SW 1271 (cell line): ENCODE measurements around the gene VCAN.

ENCODE experiments used
- DNase-seq, 2 experiments: peaks; one replicate each; lab custom pipeline; 2025; lab: John Stamatoyannopoulos, UW

The VCAN gene

DNA sequence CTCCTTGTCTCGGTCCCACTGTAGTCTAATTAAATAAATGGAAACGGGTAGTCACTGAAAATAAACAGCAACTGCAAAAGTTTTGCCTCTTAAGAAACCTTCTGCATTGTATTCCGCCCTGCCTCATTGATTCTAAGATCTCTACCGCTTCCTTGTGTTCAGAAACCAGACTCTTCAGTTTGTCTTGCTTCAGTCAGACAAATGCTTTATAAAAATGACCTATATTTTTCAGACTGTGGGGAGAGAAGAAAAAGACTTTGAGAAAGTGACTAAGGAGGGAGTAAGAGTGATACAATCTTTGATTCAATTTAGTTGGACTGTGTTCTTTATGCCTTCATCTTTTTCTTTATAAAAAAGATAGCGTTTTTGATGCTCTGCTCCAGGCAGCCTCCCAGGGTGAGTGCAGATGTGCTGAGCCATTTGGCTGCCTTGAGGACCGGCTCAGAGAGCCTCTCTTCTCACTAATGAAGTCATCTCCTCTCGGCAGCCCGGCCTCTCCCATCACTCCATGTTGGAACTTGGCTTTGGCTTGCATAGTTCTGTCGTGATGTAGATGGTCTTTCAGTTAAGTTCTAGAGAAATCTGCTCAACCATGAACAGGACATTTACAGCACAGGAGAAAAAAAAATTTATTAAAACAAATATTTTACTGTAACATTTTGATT, 4.0 kb upstream of the VCAN start:
- no peak for DNase-seq

DNA sequence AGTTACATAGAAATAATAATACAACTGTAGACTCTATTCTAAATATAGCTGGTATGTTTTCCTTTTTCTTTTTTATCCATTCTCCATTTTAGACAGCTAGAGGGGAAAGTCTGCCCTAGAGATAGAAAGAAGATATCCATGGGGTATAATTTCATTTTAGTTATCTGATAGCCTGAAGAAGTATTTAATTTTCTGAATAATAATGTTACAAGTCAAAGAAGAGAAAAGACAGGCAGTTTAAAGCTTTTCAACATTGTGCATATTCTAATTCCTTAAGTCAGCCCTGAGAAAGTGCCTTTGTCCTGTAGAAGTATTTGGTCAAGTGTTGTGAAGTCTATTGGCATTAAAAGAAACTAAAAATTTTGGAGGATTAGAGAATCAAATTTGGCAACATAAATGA, 2.5 kb upstream of the VCAN start:
- DNase-seq, result no peak

DNA sequence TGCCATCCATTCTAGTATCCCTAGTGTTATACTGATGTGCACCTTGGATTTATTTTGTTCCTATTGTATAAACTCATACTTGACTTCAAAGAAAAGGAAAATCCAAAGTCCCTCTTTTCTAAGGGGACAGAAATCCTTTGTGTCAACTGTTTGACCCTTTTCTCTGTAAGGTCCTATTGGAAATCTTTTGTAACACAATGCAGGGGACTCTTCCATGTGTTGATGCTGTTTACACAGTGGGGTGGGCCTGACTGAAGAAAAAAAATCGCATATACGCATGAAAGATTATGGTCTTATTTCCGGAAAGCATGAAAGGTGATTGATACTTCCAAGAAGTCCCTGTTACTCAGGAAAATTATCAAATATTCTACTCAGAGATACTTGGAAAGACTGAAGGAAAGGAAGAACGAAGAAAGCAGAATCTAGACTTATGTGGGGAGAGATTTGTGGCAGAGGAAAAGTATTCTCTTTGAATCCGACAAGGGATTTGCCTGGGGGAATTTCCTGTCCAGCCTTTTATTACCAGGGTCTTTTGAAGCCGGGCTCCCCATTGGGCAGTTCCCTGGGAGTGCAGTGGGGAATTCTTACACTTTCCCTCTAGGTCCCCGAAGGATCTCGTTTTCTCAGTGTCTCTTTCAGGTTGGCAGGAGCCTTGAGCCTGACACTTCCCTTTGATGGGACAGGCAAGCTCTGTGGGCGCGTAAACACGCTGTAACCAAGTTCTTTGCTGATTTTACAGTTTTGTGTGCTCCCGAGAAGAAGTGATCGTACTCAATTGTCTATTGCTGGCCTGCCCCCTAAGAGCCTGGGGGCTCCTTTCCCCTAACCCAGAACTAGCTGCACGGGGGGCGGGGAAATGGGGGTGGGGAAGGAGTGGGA, 779 bp upstream of the VCAN start:
- no peak for DNase-seq

DNA sequence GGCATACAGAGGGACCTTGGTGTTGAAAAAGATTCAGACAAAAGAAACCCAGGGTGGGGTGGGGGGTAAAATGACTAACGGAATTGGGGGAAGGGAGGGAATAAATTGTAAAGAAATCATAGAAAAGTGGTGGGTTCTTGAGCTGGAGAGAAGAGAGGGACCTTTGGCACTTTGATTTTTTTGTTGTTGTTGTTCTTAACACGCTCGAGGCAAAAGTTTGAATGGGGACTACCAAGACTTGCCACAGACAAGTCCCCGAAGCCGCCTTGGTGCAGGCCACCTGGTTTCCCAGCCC, 616 bp downstream of the VCAN start:
- no peak for DNase-seq

DNA sequence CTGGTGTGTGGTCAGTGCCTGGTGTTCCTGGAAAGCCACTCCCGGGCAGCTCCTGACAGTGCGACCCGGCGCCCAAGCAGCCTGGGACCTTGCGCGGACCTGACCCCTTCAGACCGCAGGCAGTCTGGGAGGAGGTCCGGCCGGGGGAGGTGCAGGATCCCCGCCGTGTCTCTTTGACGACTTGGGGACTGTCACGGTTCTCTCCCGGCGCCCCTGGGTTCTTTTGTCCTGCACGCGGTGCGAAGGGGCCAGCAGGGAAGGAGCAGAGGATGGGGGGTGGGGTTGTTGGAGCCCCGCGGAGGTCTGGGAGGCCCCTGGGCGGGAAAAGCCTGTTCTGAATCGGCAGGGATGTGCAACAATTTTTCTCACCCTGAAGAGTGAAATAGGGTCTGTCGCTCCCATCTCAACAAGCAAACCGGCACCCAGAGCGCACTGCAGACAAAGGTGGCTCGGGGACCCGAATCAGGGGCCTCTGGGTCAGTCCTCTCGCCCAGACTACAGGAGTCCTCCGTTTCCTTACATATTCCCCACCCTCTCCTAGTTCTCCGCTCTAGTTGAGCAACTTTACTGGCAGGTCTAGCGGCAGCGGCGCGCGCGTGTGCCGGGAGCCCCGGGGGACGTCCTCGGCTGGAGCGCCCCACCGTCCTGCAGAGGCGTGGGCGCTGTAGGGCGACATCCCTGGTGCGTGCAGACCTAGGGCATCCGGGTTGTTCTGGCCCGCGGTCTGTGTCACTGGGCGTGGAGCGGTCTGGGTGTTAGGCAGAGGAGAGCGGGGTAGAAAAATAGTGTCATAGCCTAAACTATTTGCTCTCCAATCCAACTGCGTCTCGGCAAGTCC, 1.2 kb downstream of the VCAN start:
- DNase-seq, result peak; percentile 33 to 46

DNA sequence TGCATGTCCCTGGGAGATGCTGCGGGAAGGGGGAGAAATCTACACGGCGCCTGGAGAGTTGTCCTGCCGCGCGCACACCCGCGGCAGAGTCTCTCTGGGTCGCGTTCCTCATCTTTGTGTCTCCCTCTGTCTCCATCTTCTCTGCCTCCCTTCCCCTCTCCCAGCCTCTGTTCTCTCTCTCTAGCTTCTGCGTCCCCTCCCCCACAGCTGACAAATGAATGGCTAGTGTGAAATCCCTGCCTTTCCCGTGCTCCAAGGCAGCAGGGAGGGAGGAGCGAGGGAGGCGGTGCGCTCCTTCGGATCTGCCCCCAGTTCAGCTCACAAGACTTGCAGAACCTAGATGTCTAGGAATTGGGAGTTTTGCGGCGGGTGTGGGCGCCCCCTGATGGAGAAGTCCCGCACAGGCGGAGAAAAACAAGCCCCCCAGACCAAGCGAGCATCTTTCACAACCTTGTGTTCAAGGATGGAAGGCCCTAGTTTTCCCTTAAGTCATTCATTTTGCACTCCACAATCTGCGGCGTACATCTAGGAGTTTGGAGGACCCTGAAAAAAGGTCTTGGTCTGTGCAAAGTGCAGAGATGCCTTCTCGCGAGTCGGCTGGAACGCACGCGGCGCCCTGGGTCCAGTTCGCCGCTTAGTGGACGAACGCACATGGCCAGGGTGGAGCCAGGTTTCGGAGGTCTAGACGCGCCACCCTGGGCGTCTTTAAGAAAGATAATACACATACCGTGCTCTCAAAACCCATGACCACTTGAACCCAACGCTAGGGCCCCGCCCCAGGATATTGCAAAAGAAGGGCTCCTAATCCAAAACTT, 2.0 kb downstream of the VCAN start:
- peak; percentile 92 to 96 for DNase-seq

DNA sequence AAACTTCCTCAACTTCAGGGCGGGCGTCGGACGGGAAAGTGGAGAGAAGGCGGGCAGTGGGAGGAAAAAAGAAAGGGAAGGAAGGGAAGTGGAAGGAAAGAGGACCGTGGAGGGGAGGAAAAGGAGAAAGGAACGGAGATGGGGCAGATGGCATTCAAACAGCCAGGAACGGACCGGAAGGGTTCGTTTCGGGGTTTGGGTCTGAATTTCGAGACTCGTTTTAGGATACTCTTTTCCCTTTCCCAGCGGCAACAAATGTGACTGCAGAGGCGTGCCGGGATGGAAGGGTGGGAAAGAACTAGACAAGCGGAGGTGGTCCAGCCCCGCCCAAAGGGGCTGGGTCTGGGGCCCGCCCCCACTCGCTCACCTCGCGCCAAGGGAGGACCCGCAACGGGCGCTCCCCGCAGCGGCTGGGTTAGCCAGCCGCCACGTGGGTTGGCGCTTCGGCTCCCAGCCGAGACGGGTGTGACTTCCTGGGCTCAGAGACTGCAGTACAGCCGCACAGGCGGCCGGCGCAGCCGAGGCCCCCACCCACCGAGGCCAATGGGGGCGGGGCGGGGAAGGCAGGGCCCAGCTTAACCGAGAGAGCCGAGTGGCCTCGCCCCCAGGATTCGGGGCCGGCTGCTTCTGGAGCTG, 2.7 kb downstream of the VCAN start:
- peak; percentile 76 to 86 for DNase-seq

DNA sequence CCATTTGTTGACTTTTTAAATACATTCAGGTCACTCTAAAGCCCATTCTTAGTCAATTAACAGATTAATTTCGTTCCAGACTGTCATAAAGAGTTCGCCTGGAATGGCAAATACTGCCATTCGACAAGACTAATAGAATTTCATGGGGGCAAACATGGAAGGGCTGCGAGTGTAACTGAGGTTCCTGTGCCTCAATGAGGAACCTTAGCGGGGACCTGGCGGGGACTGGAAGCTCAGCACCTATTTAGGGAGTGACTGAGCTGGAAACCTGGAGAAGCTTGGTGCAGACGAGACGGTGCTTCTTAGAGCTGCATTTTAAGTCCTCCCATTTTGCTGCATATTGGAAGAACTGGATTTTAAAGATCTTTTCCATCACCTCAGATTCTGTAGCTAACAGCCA, 3.4 kb downstream of the VCAN start:
- DNase-seq, result no peak

DNA sequence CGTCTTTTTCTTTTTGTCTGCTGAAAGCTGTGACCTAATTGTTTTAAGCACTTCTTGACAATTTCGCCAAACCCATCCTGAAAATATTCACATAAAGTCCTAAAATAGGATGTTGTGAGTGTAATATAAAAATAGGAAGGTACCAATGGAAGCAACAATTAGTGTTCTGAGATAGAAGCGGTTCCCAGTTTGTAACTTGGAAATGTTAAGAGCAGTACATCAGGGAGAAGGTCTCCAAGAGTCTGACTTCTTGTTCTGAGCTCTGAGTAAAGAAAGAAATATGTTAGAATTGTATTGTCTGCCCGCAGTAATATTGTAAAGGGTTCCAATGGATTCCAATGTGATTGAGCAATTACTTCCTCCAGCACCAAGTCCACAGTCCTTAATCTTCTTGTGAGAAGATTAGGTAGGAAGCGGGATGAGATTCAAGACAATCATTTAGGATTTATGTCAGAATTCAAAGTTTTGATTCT, 3.9 kb downstream of the VCAN start:
- DNase-seq, result peak in 1 of 2 experiments; percentile 29

DNA sequence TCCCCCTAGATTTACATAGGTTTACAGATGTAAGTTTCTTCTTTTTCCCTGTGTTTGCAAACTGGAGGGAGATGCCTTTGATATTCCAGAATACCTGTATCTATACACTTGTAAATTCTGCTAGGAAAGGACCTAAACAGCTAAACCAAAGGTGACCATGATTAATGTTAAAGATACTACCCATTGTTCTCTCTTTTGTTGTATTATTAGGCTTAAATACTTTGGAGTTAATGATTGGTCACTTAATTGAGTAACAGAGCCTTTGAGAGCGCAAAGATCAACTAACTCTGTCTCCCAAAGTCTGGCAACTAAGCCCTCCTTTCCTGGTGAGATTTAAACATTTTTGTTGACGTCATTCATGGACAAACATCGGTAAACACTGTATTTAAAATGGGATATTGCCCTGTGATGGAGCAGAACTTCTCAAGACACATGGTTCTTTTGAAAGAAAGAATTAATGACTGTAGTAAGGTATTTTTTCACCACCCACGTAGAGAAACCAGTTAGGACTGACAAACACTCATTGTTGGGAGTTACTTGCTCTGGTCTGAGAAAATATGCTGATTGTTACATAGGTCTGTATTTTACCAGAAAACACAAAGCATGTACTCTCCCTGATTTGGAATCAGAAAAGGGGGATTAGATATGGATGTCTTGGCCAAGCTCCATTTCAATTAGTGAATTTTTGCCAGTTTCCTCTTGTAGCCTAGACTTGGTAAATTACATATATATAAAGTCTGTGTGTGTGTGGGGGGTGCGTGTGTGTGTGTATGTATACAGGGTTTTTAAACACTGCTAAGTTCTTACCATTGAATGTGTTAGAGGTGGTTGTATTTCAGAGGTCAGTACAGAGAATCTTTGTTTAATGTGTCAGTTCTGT, 4.6 kb downstream of the VCAN start:
- no peak for DNase-seq

DNA sequence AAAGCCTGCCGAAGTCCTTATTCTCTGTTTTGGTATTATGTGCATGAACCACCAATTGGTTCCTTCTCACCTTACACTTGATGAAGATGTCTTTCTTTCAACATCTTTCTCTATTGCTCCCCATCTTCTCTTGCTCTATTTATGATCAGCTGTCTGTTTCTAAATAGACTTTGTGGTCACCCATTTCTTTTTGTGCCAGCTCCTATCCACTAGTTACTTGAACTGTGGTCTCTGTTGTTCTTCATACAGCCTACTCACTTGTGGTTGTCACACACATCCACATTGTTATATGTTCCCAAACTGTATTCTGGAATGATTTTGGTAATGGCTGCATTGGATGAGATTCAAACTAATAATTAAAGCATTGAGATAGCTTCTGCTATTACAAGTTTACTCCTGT, 11.4 kb downstream of the VCAN start:
- no peak for DNase-seq

DNA sequence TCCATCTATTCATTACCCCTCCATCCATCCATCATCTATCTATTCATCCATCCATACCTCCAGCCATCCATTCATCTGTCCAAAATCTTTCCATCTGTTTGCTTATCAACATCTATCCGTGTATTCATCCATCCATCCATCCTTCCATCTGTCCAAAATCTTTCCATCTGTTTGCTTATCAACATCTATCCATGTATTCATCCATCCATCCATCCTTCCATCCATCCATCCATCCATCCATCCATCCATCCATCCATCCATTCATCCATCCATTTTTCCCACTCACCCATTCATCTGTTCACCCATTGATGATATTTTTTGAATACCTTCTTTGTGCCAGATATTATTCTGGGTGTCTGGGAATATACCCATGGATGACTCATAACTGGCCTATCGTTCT, 12.8 kb downstream of the VCAN start:
- no peak for DNase-seq

DNA sequence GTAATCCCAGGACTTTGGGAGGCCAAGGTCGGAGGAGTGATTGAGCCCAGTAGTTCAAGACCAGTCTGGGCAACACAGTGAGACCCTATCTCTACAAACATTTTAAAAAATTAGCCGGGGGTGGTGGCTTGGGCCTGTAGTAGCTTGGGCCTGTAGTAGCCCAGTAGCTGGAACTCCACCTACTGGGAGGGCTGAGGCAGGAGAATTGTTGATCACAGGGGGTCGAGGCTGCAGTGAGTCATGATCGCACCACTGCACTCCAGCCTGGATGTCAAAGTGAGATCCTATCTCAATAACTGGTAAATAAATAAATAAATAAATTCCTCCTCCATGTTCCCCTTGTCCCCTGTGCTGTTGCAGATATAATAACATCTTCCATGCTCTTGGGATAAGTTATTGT, 14.3 kb downstream of the VCAN start:
- no peak for DNase-seq

DNA sequence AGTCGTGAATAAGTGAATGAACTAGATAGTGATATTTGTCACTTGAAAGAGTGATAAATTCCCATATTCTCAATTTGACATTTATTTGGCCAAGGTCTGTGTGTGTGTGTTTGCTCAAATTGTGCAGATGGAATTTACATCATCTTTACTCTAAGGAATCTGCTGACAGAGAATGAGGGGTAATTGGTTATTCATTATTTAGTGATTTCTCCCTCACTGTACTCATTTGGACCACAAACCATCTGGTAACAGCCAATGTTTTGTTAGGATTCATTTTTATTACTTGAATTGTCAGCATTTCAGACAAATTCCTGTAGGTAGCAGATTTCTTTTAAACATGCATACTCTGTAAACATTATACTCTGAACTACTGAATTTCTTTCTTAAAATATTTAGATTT, 15.6 kb downstream of the VCAN start:
- DNase-seq, result no peak

DNA sequence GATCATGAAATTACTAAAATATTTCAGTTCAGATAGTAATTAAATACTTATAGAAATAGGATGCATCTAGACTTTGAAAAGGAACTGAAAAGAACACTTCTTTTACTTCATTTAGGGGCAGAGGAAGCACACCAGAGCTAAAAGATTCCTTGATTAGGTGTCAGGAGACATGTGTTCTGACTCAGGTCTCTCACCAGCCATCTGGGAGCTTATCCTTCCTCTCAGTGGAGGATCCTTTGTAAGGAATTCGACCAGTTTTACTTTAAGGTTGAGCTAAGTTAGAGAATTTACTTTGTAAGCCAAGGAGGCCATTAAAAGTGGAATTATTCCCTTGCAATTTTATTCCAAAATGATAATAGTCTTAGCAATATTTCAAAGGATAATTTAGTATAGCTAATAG, 16.7 kb downstream of the VCAN start:
- no peak for DNase-seq

DNA sequence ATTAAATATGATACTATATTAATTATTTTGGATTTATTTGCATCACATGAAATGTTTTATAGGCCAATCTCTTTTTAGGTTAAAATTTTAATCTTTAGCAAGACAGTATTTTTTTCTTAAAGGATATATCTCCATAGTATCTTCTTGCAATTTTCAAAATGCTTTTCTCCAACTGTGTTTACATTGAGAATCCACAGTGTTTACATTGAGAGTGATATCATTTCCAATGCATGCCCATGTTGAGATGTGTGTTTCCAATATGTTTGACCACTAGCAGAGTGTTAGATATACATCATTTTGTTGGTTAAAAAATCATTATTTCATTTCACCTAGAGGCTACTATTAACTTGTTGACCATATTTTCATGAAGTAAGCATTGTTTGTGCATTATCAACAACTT, 17.3 kb downstream of the VCAN start:
- DNase-seq, result no peak

DNA sequence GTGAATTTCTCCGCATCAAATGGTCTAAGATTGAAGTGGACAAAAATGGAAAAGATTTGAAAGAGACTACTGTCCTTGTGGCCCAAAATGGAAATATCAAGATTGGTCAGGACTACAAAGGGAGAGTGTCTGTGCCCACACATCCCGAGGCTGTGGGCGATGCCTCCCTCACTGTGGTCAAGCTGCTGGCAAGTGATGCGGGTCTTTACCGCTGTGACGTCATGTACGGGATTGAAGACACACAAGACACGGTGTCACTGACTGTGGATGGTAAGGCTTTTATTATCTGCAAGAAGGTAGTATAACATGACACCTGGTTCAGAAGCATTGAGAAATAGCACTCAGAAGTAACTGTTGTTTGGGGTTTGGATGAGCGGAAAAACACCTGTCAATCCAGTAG, 18.7 kb downstream of the VCAN start:
- DNase-seq, result no peak

DNA sequence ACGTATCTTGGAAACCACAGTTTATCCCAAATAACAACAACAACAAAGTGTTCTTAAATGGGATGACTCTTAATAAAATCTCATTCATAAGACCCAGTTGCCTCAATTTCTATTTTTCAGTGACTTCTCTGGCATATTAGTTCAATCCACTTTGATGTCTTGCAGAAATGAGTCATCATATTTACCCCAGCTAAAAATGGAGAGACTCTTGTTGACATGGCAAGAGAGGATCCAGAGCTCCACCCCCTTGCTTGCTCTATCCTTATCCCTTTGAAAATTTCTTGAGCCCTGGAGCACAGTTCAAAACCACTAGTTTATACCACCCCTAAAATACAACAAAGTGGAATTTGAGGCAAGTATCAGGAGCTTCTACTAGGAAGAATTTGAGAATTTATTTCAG, 20.8 kb downstream of the VCAN start:
- DNase-seq, result no peak

DNA sequence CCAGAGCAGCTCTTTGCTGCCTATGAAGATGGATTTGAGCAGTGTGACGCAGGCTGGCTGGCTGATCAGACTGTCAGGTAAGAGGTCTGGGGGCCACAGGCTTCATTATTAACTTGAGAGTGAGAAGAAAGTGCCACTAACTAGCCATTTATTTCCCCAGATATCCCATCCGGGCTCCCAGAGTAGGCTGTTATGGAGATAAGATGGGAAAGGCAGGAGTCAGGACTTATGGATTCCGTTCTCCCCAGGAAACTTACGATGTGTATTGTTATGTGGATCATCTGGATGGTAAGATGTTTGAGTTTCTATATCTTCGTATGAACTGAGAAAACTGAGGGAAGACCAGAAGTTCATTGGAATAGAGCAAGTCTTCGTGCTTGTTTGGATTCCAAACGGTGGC, 22.1 kb downstream of the VCAN start:
- DNase-seq, result no peak

DNA sequence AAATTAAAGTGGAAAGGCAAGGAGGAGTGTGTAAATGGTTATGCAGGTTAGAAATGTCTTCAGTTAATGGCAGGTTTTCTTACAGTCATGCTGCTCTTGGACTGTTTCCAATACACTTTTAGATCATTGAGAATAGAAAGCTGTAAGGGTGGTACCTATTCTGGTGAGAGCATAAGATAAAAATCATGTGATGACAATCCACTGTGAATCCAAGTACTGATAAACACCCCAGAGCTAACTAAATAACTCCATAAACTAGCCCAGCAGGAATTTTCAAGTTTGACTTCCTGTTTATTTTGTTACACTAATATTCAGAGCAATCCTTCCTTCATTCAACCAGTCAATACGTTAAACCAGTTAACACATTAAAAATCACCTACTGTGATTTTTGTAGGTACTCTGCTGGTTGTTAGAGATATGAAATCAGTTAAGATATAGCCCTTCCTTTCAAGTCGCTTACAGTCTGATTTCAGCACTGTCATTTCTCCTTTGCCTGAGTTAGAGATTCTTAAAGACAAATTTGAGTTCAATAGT, 22.6 kb downstream of the VCAN start:
- DNase-seq, result no peak
